Heart left ventricle (tissue), 13 donors: Measurements from ENCODE around the gene RTF1.

Source experiments
- CTCF ChIP-seq, 12 donors: fragments of 200-600 bp; sonication (generic) in 4 of 12; IDR thresholded peaks; one replicate each; pipeline versions ENCODE4 v1.5.0 to v1.8.0; 2018 to 2022; ENCODE audit warnings: antibody characterized with exemption in 12 of 12, mild to moderate bottlenecking in 5 of 12
- POLR2A ChIP-seq, 2 donors: fragments of 450-650 bp; IDR thresholded peaks; one replicate each; pipeline ENCODE4 v1.6.1; 2017; ENCODE audit warnings: antibody characterized with exemption in 2 of 2, mild to moderate bottlenecking in 2 of 2, moderate library complexity in 2 of 2
- donor health status: ischemic (EF 13 %, LVEDD 7.1; RV severe dilation, severe dysfunction).
- donor health status: DM: no; HTN: yes; CAD: no.
- donor health status: DM: no; HTN: no; CAD: no.
- donor health status: ischemic (EF 25% LVEDD 6.9; RV normal size, moderate dysfunction).
- donor health status: ischemic (EF 25% LVEDD 5.7; RV mildly dilated, moderate dysfunction).
- donor health status: ischemic (EF 35%, LVEDD 5.7; RV mildly dilated, moderate dysfunction).
- donor health status: nonischemic (EF 11% LVEDD 7.7; RV severe dilation, severe dysfunction).
- donor health status: DM: yes; HTN: yes; CAD: no.
- donor health status: PGD.
- donor health status: ischemic (EF 29% LVEDD 5.4; RV normal size, mild dysfunction).
- donor health status: nonischemic (EF 23%, LVEDD 6.1; RV moderate dilation, normal function).

- no peak for TF ChIP-seq CTCF (IDR thresholded peaks at IDR 0.05)
- TF ChIP-seq POLR2A (IDR thresholded peaks at IDR 0.05) = no peak
Measured at GRCh38 chr15:41407341-41407740, 9.6 kb upstream of the RTF1 start.
